ENCODE data around the gene CDCA5.
A peak's percentile ranks its signal among the peaks of the same experiment; 100 is the strongest.

Gene CDCA5

DNA sequence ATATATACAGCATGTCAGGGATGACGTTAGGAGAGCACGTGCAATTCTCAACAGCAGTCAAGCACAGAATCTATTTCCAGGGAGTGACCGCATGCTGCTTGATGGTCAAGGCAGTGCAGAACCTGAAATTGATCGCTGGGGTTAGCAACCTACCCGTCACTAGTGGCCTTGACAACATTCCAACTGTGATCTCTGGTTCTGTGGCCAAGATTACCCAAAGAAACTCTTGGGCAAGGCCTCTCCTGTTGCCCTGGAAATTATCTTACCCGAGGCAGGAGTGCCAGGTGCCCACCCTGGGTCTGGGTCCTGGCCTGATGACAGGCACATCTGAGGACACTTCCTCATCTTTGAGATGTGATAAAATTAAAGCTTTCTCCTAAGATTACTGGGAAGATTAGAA is 30.0 kb upstream of the CDCA5 start:
- TF ChIP-seq, protein P1, sequence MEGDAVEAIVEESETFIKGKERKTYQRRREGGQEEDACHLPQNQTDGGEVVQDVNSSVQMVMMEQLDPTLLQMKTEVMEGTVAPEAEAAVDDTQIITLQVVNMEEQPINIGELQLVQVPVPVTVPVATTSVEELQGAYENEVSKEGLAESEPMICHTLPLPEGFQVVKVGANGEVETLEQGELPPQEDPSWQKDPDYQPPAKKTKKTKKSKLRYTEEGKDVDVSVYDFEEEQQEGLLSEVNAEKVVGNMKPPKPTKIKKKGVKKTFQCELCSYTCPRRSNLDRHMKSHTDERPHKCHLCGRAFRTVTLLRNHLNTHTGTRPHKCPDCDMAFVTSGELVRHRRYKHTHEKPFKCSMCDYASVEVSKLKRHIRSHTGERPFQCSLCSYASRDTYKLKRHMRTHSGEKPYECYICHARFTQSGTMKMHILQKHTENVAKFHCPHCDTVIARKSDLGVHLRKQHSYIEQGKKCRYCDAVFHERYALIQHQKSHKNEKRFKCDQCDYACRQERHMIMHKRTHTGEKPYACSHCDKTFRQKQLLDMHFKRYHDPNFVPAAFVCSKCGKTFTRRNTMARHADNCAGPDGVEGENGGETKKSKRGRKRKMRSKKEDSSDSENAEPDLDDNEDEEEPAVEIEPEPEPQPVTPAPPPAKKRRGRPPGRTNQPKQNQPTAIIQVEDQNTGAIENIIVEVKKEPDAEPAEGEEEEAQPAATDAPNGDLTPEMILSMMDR (conservative IDR thresholded peaks at IDR 0.05; ENCODE audit: control insufficient read depth, insufficient read depth, low read depth, low read length), result no peak
- DNase-seq (ENCODE audit: low read depth), result no peak
- no peak overlapping the region for H3K4me3 ChIP-seq (ENCODE audit: control insufficient read depth, low read depth, low read length)

DNA sequence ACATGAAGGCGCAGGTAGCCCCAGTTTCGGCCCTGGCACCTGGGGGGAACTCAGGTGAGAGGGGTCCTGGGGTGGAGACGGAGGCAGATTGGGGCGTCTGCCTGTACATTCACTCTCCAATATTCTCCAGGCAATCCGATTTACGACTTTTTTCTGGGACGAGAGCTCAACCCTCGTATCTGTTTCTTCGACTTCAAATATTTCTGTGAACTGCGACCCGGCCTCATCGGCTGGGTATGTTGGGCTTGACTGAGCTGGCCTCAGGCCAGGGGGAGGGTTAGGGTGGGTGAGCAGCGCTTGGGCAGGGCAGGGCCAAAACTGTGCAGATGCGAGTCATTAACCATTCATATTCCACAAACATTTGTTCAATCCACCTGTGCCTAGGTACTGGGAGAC is 29.5 kb upstream of the CDCA5 start:
- DNase-seq (ENCODE audit: low read depth), result no peak
- TF ChIP-seq, protein P1 (conservative IDR thresholded peaks at IDR 0.05; ENCODE audit: control insufficient read depth, insufficient read depth, low read depth, low read length), result no peak
- H3K4me3 ChIP-seq (ENCODE audit: control insufficient read depth, low read depth, low read length), result no peak overlapping the region

DNA sequence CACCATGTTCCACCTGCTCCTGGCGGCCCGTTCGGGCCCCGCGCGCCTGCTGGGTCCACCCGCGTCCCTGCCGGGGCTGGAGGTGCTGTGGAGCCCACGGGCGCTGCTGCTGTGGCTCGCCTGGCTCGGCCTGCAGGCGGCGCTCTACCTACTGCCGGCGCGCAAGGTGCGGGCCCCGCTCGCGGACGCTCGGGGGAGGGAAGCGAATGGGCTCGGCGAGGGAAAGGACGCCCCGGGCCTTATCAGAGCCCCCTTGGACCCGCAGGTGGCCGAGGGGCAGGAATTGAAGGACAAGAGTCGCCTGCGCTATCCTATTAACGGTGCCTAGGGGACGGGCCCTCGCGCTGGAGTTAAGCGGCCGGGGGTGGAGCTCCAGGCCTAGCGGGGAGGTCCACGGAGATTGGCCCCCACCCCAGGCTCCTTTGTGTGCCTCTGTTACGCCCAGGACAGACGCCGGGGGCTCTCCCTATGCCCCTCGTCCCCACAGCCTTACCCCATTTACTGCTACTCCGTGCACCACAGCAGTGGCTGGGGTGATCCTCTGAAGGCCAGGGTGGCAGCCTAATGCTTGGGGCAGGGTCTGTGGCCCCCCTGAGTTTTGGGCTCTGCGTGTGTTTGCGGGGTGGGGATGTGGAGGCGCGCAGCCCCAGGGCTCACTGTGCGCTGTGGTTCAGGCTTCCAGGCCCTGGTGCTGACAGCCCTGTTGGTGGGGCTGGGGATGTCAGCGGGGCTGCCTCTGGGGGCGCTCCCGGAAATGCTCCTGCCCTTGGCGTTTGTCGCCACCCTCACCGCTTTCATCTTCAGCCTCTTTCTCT is 28.9 kb upstream of the CDCA5 start:
- TF ChIP-seq, protein P1 (conservative IDR thresholded peaks at IDR 0.05; ENCODE audit: control insufficient read depth, insufficient read depth, low read depth, low read length), result no peak
- H3K4me3 ChIP-seq (ENCODE audit: control insufficient read depth, low read depth, low read length), result peak overlapping the region; percentile 37
- no peak for DNase-seq (ENCODE audit: low read depth)

GRCh38 chr11:65111744-65112545 is 28.1 kb upstream of the CDCA5 start, which contains the start of gene TM7SF2:
Gene TM7SF2, plus strand, starts transcription at chr11:65111872. Its CDS starts 144 bp downstream, at chr11:65112016.
- peak; percentile 81 for DNase-seq (ENCODE audit: low read depth)
- TF ChIP-seq, protein P1 (conservative IDR thresholded peaks at IDR 0.05; ENCODE audit: control insufficient read depth, insufficient read depth, low read depth, low read length), result no peak
- peak within 1 kb of the TSS; percentile 49 for H3K4me3 ChIP-seq (ENCODE audit: control insufficient read depth, low read depth, low read length)

DNA sequence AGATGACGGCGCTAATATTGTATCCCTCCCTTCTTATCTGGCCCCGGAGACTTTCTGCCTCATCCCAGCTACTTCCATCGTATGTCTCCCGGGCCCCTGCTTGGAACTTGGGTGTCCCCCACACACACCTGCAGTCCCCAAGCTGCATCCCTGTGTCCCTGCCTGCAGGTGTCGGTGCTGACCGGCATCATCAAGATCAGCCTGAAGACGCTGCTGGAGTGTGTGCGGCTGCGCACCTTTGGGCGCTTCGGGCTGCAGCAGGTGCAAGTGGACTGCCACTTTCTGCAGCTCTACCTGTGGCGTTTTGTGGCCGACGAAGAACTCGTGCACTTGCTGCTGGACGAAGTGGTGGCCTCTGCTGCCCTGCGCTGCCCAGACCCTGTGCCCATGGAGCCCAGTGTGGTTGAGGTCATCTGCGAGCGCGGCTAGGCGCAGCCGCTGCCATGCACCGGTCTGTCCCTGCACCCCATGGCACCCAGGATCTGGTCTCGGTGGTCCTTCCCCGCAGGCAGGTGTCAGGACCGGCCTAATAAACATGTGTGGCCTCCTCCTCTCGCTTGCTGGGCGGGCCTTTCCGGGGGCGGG is 27.4 kb upstream of the CDCA5 start:
- DNase-seq (ENCODE audit: low read depth), result no peak
- no peak overlapping the region for H3K4me3 ChIP-seq (ENCODE audit: control insufficient read depth, low read depth, low read length)
- TF ChIP-seq, protein P1 (conservative IDR thresholded peaks at IDR 0.05; ENCODE audit: control insufficient read depth, insufficient read depth, low read depth, low read length), result no peak

- no peak overlapping the region for H3K4me3 ChIP-seq (ENCODE audit: control insufficient read depth, low read depth, low read length)
- TF ChIP-seq, protein P1 (conservative IDR thresholded peaks at IDR 0.05; ENCODE audit: control insufficient read depth, insufficient read depth, low read depth, low read length), result peak; percentile 90
- peak; percentile 74 for DNase-seq (ENCODE audit: low read depth)
Observed at GRCh38 chr11:65110354-65110861, 26.6 kb upstream of the CDCA5 start.

Measured in fibroblast of mammary gland (primary cell).